GM21528 (cell line): ENCODE results near the gene GTF2I.
"Not testable (repeated sequence)": the region's sequence is repeated elsewhere in the genome, so short reads cannot be mapped to it uniquely, and the experiment has no call there.

Experiments
- ATAC-seq: cut with Tn5 transposase; IDR thresholded peaks from one replicate; pipeline ENCODE4 v1.9.1; 2021; ENCODE audit warnings: mild to moderate bottlenecking, moderate library complexity; ENCODE audit not compliant: unreplicated experiment, low FRiP score

The GTF2I gene

GRCh38 chr7:74770062-74770461 is 112.5 kb downstream of the GTF2I start:
- ATAC-seq: not testable (repeated sequence)

- ATAC-seq: not testable (repeated sequence)
These were observed 114.6 kb downstream of the GTF2I start for GRCh38 chr7:74772093-74772492.

- ATAC-seq: not testable (repeated sequence)
These were observed 116.5 kb downstream of the GTF2I start, which contains the start of gene NCF1 for GRCh38 chr7:74773760-74774750. NCF1 (plus strand) TSS chr7:74774011; CDS start chr7:74774032, 21 bp downstream.

DNA sequence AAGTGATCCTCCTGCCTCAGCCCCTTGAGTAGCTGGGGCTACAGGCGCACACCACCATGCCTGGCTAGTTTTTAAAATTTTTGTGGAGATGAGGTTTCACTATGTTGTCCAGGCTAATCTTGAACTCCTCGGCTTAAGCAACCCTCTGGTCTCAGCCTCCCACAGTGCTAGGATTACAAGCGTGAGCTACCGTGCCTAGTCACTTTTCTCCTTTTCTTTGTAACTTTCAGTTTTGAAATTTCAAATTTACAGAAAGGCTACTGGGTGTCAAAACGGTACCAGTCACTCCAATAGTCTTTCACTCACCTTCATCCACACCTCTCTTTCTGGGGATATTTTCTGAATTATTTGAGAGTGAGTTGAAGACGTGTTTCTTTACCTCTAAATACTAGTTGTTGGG is 117.6 kb downstream of the GTF2I start:
- ATAC-seq: not testable (repeated sequence)

DNA sequence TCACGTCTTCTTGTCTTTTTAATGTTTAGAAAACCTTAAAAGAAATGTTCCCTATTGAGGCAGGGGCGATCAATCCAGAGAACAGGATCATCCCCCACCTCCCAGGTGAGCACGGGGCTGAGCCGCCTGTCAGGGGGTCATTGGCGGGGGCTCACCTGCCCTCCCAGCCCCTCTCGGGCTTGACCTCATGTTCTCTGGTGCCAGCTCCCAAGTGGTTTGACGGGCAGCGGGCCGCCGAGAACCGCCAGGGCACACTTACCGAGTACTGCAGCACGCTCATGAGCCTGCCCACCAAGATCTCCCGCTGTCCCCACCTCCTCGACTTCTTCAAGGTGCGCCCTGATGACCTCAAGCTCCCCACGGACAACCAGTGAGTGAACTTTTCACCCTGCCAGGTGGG is 121.5 kb downstream of the GTF2I start:
- not testable (repeated sequence) for ATAC-seq

DNA sequence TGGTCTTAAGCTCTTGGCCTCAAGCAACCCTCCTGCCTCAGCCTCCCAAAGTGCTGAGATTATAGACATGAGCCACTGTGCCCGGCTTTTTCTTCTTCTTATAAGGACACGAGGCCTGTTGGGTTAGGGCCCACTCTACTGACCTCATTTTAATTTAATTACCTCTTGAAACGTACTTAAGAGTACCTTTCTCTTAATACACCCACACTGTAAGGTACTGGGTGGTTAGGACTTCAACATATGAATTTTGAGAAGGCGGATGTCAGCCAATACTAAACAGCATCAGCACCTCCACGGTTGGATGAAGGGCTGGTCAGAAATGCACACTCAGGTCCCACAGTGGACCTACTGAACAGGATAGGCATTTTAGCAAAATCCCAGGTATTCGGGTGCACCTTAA is 124.2 kb downstream of the GTF2I start:
- ATAC-seq: not testable (repeated sequence)

DNA sequence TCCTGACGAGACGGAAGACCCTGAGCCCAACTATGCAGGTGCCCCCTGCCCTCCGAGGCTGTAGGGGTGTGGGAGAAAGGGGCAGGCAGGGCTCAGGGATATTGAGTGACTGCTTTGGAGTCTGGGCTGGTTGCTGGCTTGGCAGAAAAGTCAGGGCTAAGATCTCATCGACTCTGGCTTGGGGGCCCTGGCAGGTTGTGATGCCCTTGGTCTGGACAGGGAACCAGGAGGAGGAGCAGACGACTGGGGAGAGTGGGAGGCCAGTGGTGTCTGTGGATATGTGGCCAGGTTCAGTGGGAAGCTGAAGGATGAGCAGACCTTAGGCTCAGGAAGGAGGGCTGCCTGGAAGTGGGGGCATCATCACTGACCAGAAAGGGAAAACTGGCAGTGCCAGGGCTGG is 126.1 kb downstream of the GTF2I start:
- ATAC-seq: not testable (repeated sequence)

DNA sequence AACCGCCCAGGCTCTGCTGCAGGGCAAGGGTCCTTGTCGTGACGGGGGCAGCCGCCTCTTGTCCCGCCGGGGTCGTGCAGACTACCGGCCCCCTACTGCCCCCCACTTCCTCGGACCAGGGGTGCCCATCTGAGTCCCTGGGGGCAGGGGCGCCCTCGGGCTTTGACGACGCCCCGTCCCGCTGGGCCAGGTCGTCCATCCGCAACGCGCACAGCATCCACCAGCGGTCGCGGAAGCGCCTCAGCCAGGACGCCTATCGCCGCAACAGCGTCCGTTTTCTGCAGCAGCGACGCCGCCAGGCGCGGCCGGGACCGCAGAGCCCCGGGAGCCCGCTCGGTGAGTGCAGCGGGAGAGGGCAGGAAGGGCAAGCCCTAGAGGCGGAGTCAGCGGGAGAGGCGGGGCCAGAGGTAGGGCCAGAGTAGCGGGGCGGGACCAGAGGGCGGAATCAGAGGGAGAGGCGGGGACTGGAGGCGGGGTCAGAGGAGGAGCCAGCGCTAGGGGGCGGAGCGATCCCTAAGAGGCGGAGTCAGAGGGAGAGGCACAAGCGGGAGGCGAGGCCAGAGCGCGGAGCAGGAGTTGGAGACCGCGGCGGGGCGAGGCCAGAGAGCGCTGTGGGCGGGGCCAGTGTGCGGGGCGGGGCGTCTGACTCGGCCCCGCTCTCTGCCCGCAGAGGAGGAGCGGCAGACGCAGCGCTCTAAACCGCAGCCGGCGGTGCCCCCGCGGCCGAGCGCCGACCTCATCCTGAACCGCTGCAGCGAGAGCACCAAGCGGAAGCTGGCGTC is 131.0 kb downstream of the GTF2I start:
- ATAC-seq: peak; percentile 89

DNA sequence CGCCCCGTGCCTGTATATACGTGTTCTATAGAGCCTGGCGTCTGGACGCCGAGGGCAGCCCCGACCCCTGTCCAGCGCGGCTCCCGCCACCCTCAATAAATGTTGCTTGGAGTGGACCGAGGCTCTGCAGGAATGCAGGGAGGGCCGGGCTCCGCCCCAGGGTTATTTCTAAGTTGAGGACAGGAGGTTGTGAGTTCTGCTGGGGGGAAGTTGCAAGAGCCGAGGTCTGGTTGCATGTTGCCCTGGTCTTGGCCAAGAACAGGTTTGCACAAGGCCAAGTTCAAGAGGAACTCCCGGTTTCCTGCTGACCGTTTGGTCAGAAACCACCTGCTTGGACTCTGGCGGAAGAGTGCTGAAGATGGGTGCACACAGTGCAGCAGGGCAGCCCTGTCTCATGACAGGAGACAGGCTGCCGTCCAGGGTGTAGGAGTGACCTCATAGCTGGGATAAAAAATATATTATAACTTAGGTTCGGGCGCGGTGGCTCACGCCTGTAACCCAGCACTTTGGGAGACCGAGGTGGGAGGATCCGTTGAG is 131.8 kb downstream of the GTF2I start:
- not testable (repeated sequence) for ATAC-seq

GRCh38 chr7:74797848-74798622 is 140.5 kb downstream of the GTF2I start:
- ATAC-seq: not testable (repeated sequence)

DNA sequence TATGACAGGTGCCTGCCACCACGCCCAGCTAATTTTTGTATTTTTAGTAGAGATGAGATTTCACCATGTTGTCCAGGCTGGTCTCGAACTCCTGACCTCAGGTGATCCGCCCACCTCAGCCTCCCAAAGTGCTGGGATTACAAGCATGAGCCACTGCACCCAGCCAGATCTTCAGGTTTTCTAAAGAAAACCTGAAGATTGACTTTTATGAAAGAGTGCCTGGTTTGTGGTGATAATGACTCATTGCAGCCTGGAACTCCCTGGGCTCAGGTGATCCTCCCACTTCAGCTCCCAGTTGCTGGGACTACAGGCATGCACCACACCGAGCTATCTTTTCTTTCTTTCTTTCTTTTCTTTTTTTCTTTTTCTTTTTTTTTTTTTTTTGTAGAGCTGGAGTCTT is 141.1 kb downstream of the GTF2I start:
- not testable (repeated sequence) for ATAC-seq
